GM23338 (cell line): ENCODE data around the gene ZNF716. TPM values are rescaled to one million over a fixed set of nuclear protein-coding genes. Genes with fewer than 3 reads are reported as not detected.

Source experiments
- ATAC-seq: fragments of 200-7000 bp; cut with Tn5 transposase; 3 replicates; pipeline ENCODE4 v1.9.1; 2020
- DNase-seq: peaks from one replicate; pipeline ENCODE4 v3.0.0-alpha.2; 2015; ENCODE audit warnings: low spot score
- H2AFZ ChIP-seq: fragments of 200-600 bp; sonication (generic); 2 replicates; pipeline ENCODE4 v1.8.0; 2016; ENCODE audit warnings: antibody characterized with exemption, mild to moderate bottlenecking, moderate library complexity
- H3F3A ChIP-seq: fragments of 200-600 bp; sonication (generic); replicated peaks from 2 replicates; pipeline ENCODE4 v1.8.0; 2017; ENCODE audit warnings: antibody characterized with exemption, mixed run types, low read depth
- H3K27ac ChIP-seq: fragments of 200-600 bp; sonication (generic); 2 replicates; pipeline ENCODE4 v1.6.1; 2016; ENCODE audit warnings: low read depth
- H3K27me3 ChIP-seq: fragments of 200-600 bp; sonication (generic); 2 replicates; pipeline ENCODE4 v1.8.0; 2016; ENCODE audit warnings: mild to moderate bottlenecking, mixed run types, moderate library complexity; ENCODE audit not compliant: insufficient read depth
- H3K36me3 ChIP-seq: fragments of 200-600 bp; sonication (generic); 2 replicates; pipeline ENCODE4 v1.8.0; 2016; ENCODE audit warnings: mild to moderate bottlenecking; ENCODE audit not compliant: insufficient read depth
- H3K4me1 ChIP-seq: fragments of 200-600 bp; sonication (generic); 2 replicates; pipeline ENCODE4 v1.8.0; 2016; ENCODE audit warnings: mild to moderate bottlenecking, moderate library complexity; ENCODE audit not compliant: insufficient read depth
- H3K4me2 ChIP-seq: fragments of 200-600 bp; sonication (generic); 2 replicates; pipeline ENCODE4 v1.7.1; 2017; ENCODE audit warnings: mixed run types
- H3K4me3 ChIP-seq: fragments of 200-600 bp; sonication (generic); 2 replicates; pipeline ENCODE4 v1.6.1; 2016; ENCODE audit warnings: mixed run types
- H3K79me2 ChIP-seq: fragments of 200-600 bp; sonication (generic); replicated peaks from 2 replicates; pipeline ENCODE4 v1.8.0; 2017; ENCODE audit warnings: mild to moderate bottlenecking; ENCODE audit not compliant: insufficient read depth
- H3K9me2 ChIP-seq: fragments of 200-600 bp; sonication (generic); 2 replicates; pipeline ENCODE4 v1.8.0; 2017; ENCODE audit not compliant: insufficient read depth
- H4K20me1 ChIP-seq: fragments of 200-600 bp; sonication (generic); replicated peaks from 2 replicates; pipeline ENCODE4 v1.8.0; 2017; ENCODE audit warnings: mild to moderate bottlenecking; ENCODE audit not compliant: insufficient read depth
- H3K27ac Mint-ChIP-seq: 2 replicates; pipeline ENCODE4 v1.8.0; 2020; ENCODE audit warnings: inconsistent platforms, mild to moderate bottlenecking, moderate library complexity, mixed read lengths
- H3K27me3 Mint-ChIP-seq: 3 replicates; pipeline ENCODE4 v1.8.0; 2022; ENCODE audit warnings: low read depth, mild to moderate bottlenecking, moderate library complexity, mixed read lengths, inconsistent platforms; ENCODE audit not compliant: insufficient read depth, poor library complexity
- H3K36me3 Mint-ChIP-seq: 3 replicates; pipeline ENCODE4 v1.8.0; 2021; ENCODE audit warnings: low read depth, mild to moderate bottlenecking, inconsistent platforms, moderate library complexity, mixed read lengths
- H3K4me1 Mint-ChIP-seq: 3 replicates; pipeline ENCODE4 v1.8.0; 2020; ENCODE audit warnings: mild to moderate bottlenecking, inconsistent platforms, mixed read lengths
- H3K4me3 Mint-ChIP-seq: 3 replicates; pipeline ENCODE4 v1.8.0; 2021; ENCODE audit warnings: moderate library complexity, mild to moderate bottlenecking, inconsistent platforms, mixed read lengths
- H3K9me3 Mint-ChIP-seq: 3 replicates; pipeline ENCODE4 v1.8.0; 2020; ENCODE audit warnings: moderate library complexity, mild to moderate bottlenecking, inconsistent platforms, mixed read lengths
- CREB1 ChIP-seq: fragments of 250-450 bp; sonication (Bioruptor Pico); IDR thresholded peaks from 2 replicates; pipeline ENCODE4 v1.5.0; 2020; ENCODE audit warnings: low read depth, mild to moderate bottlenecking, moderate library complexity
- CTCF ChIP-seq, 2 experiments: fragments of 200-600 bp in 1 of 2; sonication (generic) in 1 of 2; conservative IDR thresholded peaks; 2 replicates each; pipeline versions ENCODE4 v1.5.1 to v1.6.1; 2016 to 2017; ENCODE audit warnings: antibody characterized with exemption in 2 of 2, low read depth in 2 of 2, mild to moderate bottlenecking in 2 of 2, moderate library complexity in 1 of 2
- EZH2 ChIP-seq: fragments of 200-600 bp; sonication (generic); IDR thresholded peaks from one replicate; pipeline ENCODE4 v1.8.0; 2017; ENCODE audit warnings: antibody characterized with exemption, mild to moderate bottlenecking, low read depth; ENCODE audit not compliant: unreplicated experiment
- EZH2phosphoT487 ChIP-seq: fragments of 200-600 bp; sonication (generic); IDR thresholded peaks from one replicate; pipeline ENCODE4 v1.8.1; 2018; ENCODE audit warnings: antibody characterized with exemption; ENCODE audit not compliant: unreplicated experiment
- JUNB ChIP-seq: IDR thresholded peaks from one replicate; pipeline ENCODE4 v1.6.1; 2016; ENCODE audit warnings: antibody characterized with exemption; ENCODE audit not compliant: unreplicated experiment
- NANOG ChIP-seq: IDR thresholded peaks from 2 replicates; pipeline ENCODE4 v1.6.1; 2016; ENCODE audit warnings: antibody characterized with exemption, borderline replicate concordance
- REST ChIP-seq: IDR thresholded peaks from one replicate; pipeline ENCODE4 v1.6.1; 2018; ENCODE audit warnings: antibody characterized with exemption; ENCODE audit not compliant: unreplicated experiment
- STAT1 ChIP-seq: IDR thresholded peaks from one replicate; pipeline ENCODE4 v1.6.1; 2016; ENCODE audit warnings: antibody characterized with exemption; ENCODE audit not compliant: unreplicated experiment
- ZNF114 ChIP-seq: fragments of 250-450 bp; sonication (Bioruptor Pico); IDR thresholded peaks from 2 replicates; pipeline ENCODE4 v1.5.0; 2020; ENCODE audit warnings: mild to moderate bottlenecking, moderate library complexity
- ZNF331 ChIP-seq: fragments of 250-450 bp; sonication (Bioruptor Pico); IDR thresholded peaks from 2 replicates; pipeline ENCODE4 v1.5.0; 2020; ENCODE audit warnings: low read depth, mild to moderate bottlenecking, moderate library complexity
- polyA plus RNA-seq: library from polyadenylated mRNA; unstranded; fragments of >200 nt; fragmentation: Nextera tagmentation; extraction: Ambion mirVana; gene quantifications from 2 replicates; pipeline ENCODE4 v1.2.1, GENCODE V29; 2016
- total RNA-seq: library from RNA; depleted of rRNA; stranded (reverse); fragments of >200 nt; shearing (Covaris generic); gene quantifications from 2 replicates; pipeline ENCODE4 v1.2.3, GENCODE V29; 2014
- TF ChIP-seq, protein P1 (sequence below): fragments of 250-450 bp; sonication (Bioruptor Pico); IDR thresholded peaks from 2 replicates; pipeline ENCODE4 v1.5.0; 2020; ENCODE audit warnings: mild to moderate bottlenecking, moderate library complexity

The ZNF716 gene
- total and polyA plus RNA-seq, 2 experiments from 2014 or later: not detected

- H3K4me1 ChIP-seq: no peaks in the 10 kb centered on the region
- H3F3A ChIP-seq: no peaks in the 10 kb centered on the region
- ATAC-seq: no peak
- peaks cover 90% of the 10 kb centered on the region for H3K9me3 Mint-ChIP-seq
- no peaks in the 10 kb centered on the region for H3K27me3 Mint-ChIP-seq
- no peak overlapping the region for H3K27ac ChIP-seq
- H3K27ac Mint-ChIP-seq: no peak overlapping the region
- DNase-seq: no peak
- H3K9me2 ChIP-seq: no peaks in the 10 kb centered on the region
- H3K36me3 ChIP-seq: no peaks in the 10 kb centered on the region
- no peaks in the 10 kb centered on the region for H3K27me3 ChIP-seq
- TF ChIP-seq REST: no peak
- no peak for TF ChIP-seq EZH2phosphoT487
- no peak for TF ChIP-seq STAT1
- TF ChIP-seq EZH2: no peak
- TF ChIP-seq CREB1: no peak
- no peaks in the 10 kb centered on the region for H3K4me1 Mint-ChIP-seq
- no peak overlapping the region for H2AFZ ChIP-seq
- peaks cover 3% of the 10 kb centered on the region; the same call in 1 of the 3 replicates for H3K36me3 Mint-ChIP-seq
- no peaks in the 10 kb centered on the region for H4K20me1 ChIP-seq
- no peak overlapping the region for H3K4me3 ChIP-seq
- H3K4me2 ChIP-seq: no peak overlapping the region
- no peak overlapping the region for H3K4me3 Mint-ChIP-seq
- no peaks in the 10 kb centered on the region for H3K79me2 ChIP-seq
Observed at GRCh38 chr7:57415326-57415725, 34.7 kb upstream of the ZNF716 start.

DNA sequence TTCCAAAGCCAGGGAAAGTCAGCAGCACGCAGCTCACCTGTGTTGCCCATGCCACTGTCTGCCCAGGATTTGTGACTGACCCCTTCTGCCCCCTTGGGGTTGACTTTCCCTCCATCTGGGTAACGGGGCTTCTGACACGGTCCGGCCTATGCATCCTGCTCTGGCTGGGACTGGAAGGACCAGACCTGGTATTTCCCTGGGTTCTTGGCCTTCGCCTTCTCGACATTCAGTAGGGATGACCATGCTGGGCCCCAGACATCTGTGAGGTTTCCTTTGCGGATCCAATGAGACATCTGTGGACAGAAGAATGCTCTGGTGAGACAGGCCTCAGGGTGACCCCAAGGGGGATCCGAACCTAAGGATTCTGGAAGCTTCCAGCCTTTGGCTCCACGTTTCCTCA is 34.2 kb upstream of the ZNF716 start:
- no peaks in the 10 kb centered on the region for H3K36me3 ChIP-seq
- no peak overlapping the region for H3K4me2 ChIP-seq
- H3K4me3 Mint-ChIP-seq: no peak overlapping the region
- H2AFZ ChIP-seq: no peak overlapping the region
- H3K9me2 ChIP-seq: no peaks in the 10 kb centered on the region
- no peak overlapping the region for H3K27ac Mint-ChIP-seq
- H4K20me1 ChIP-seq: no peaks in the 10 kb centered on the region
- no peaks in the 10 kb centered on the region for H3K4me1 Mint-ChIP-seq
- no peak overlapping the region for H3K27ac ChIP-seq
- no peaks in the 10 kb centered on the region for H3K79me2 ChIP-seq
- no peaks in the 10 kb centered on the region for H3K27me3 Mint-ChIP-seq
- peaks cover 88% of the 10 kb centered on the region for H3K9me3 Mint-ChIP-seq
- no peak overlapping the region for H3K4me3 ChIP-seq
- no peaks in the 10 kb centered on the region for H3F3A ChIP-seq
- H3K36me3 Mint-ChIP-seq: peaks cover 3% of the 10 kb centered on the region; the same call in 1 of the 3 replicates
- no peak for DNase-seq
- ATAC-seq: no peak
- no peaks in the 10 kb centered on the region for H3K4me1 ChIP-seq
- H3K27me3 ChIP-seq: no peaks in the 10 kb centered on the region
- TF ChIP-seq STAT1 (no peak), JUNB (no peak), EZH2phosphoT487 (no peak), NANOG (no peak), ZNF331 (CRISPR knock-in tag) (no peak), EZH2 (no peak), ZNF114 (CRISPR knock-in tag) (no peak), CTCF (conservative IDR thresholded peaks at IDR 0.05; ENCODE audit: low read depth in 2 of 2) (no peak), CREB1 (no peak)
- TF ChIP-seq, protein P1, sequence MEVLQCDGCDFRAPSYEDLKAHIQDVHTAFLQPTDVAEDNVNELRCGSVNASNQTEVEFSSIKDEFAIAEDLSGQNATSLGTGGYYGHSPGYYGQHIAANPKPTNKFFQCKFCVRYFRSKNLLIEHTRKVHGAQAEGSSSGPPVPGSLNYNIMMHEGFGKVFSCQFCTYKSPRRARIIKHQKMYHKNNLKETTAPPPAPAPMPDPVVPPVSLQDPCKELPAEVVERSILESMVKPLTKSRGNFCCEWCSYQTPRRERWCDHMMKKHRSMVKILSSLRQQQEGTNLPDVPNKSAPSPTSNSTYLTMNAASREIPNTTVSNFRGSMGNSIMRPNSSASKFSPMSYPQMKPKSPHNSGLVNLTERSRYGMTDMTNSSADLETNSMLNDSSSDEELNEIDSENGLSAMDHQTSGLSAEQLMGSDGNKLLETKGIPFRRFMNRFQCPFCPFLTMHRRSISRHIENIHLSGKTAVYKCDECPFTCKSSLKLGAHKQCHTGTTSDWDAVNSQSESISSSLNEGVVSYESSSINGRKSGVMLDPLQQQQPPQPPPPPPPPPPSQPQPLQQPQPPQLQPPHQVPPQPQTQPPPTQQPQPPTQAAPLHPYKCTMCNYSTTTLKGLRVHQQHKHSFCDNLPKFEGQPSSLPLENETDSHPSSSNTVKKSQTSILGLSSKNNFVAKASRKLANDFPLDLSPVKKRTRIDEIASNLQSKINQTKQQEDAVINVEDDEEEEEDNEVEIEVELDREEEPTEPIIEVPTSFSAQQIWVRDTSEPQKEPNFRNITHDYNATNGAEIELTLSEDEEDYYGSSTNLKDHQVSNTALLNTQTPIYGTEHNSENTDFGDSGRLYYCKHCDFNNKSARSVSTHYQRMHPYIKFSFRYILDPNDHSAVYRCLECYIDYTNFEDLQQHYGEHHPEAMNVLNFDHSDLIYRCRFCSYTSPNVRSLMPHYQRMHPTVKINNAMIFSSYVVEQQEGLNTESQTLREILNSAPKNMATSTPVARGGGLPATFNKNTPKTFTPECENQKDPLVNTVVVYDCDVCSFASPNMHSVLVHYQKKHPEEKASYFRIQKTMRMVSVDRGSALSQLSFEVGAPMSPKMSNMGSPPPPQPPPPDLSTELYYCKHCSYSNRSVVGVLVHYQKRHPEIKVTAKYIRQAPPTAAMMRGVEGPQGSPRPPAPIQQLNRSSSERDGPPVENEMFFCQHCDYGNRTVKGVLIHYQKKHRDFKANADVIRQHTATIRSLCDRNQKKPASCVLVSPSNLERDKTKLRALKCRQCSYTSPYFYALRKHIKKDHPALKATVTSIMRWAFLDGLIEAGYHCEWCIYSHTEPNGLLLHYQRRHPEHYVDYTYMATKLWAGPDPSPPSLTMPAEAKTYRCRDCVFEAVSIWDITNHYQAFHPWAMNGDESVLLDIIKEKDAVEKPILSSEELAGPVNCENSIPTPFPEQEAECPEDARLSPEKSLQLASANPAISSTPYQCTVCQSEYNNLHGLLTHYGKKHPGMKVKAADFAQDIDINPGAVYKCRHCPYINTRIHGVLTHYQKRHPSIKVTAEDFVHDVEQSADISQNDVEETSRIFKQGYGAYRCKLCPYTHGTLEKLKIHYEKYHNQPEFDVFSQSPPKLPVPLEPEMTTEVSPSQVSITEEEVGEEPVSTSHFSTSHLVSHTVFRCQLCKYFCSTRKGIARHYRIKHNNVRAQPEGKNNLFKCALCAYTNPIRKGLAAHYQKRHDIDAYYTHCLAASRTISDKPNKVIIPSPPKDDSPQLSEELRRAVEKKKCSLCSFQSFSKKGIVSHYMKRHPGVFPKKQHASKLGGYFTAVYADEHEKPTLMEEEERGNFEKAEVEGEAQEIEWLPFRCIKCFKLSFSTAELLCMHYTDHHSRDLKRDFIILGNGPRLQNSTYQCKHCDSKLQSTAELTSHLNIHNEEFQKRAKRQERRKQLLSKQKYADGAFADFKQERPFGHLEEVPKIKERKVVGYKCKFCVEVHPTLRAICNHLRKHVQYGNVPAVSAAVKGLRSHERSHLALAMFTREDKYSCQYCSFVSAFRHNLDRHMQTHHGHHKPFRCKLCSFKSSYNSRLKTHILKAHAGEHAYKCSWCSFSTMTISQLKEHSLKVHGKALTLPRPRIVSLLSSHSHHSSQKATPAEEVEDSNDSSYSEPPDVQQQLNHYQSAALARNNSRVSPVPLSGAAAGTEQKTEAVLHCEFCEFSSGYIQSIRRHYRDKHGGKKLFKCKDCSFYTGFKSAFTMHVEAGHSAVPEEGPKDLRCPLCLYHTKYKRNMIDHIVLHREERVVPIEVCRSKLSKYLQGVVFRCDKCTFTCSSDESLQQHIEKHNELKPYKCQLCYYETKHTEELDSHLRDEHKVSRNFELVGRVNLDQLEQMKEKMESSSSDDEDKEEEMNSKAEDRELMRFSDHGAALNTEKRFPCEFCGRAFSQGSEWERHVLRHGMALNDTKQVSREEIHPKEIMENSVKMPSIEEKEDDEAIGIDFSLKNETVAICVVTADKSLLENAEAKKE (CRISPR knock-in tag): no peak
